ENCODE data around the gene USP37. TPM values are rescaled to one million over a fixed set of nuclear protein-coding genes. Genes with fewer than 3 reads are reported as not detected.
A peak's percentile ranks its signal among the peaks of the same experiment; 100 is the strongest.

USP37 gene
- total and polyA plus RNA-seq, 11 donors = 1.8 to 10.3 (median 5.8) TPM

GRCh38 chr2:218566296-218566695 is 1.9 kb downstream of the USP37 start:
- 78 to 92% (median 88%) methylated on average over 1 of the region's 1 CpG for WGBS, 4 donors
- Histone ChIP-seq H3K36me3 (peaks cover 0 to 37% (median 26%) of the 10 kb centered on the region in 9 donors), H3K27ac (no peak overlapping the region), H3K9me3 (no peaks in the 10 kb centered on the region), H3K27me3 (no peaks in the 10 kb centered on the region), H3K4me1 (peaks cover 8 to 40% (median 28%) of the 10 kb centered on the region in 12 donors), H3K4me3 (no peak overlapping the region)
- TF ChIP-seq POLR2A (IDR thresholded peaks at IDR 0.05) (no peak), CTCF (IDR thresholded peaks at IDR 0.05) (no peak)
- DNase-seq (no peak), ATAC-seq (no peak)
- intact Hi-C loops (cut with DNase I) = loop anchor here in 8 of 10 donors (5.0 to 10.0 kb wide), 7 partner anchors 81 to 279 kb away; partner anchors contain the start of genes BCS1L (in 3 of the 8) and ZNF142 (in 3 of the 8)

DNA sequence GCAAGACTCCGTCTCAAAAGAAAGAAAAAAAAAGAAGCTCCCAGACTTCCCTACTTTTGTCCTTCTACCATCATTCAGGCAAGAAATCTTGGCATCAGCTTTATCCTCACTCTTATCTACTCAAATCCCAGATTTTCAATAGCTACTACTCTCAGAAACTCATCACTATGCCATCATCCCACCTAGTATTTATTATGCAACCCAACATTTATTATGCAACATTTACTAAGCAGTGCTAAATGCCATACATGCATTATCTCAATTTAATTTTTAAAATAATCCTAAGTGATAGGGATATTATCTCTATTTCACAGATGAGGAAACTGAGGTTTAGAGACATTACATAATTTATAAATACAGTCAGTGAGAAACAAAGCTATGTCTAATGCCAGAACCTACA is 4.1 kb downstream of the USP37 start:
- no peaks in the 10 kb centered on the region for H3K9me3 ChIP-seq
- no peaks in the 10 kb centered on the region for H3K27me3 ChIP-seq
- no peak overlapping the region for H3K27ac ChIP-seq
- no peak overlapping the region for H3K4me3 ChIP-seq
- TF ChIP-seq CTCF (IDR thresholded peaks at IDR 0.05) = no peak
- TF ChIP-seq POLR2A (IDR thresholded peaks at IDR 0.05) = no peak
- DNase-seq (no peak), ATAC-seq (no peak)
- peaks cover 0 to 20% (median 9%) of the 10 kb centered on the region in 12 donors for H3K4me1 ChIP-seq
- 80 to 100% (median 92%) methylated on average over 1 of the region's 1 CpG for WGBS, 4 donors
- intact Hi-C loops (cut with DNase I) = loop anchor here in 2 of 10 donors (10.0 kb wide), 2 partner anchors 91 to 159 kb away; partner anchors contain the start of genes BCS1L (in 1 of the 2) and ZNF142 (in 1 of the 2)
- H3K36me3 ChIP-seq = peaks cover 0 to 60% (median 46%) of the 10 kb centered on the region in 9 donors

DNA sequence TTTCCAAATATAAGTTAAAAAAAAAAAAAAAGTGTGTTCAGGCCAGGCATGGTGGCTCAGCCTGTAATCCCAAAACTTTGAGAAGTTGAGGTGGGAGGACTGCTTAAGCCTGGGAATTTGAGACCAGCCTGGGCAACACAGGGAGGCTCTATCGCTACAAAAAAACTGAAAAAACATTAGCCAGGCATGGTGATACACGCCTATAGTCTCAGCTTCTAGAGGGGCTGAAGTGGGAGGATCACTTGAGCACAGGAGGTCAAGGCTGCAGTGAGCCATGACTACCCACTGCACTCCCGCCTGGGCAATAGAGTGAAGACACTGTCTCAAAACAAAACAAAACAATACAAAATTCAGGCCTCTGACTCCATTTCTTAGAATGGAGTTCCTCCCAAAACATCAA is 9.2 kb downstream of the USP37 start:
- TF ChIP-seq POLR2A (IDR thresholded peaks at IDR 0.05) = no peak
- TF ChIP-seq CTCF (IDR thresholded peaks at IDR 0.05) = no peak
- Histone ChIP-seq H3K4me1 (peaks cover 0 to 13% (median 0%) of the 10 kb centered on the region in 12 donors), H3K36me3 (peaks cover 0 to 97% (median 83%) of the 10 kb centered on the region in 9 donors), H3K27ac (no peak overlapping the region), H3K27me3 (no peaks in the 10 kb centered on the region), H3K4me3 (no peak overlapping the region), H3K9me3 (no peaks in the 10 kb centered on the region)
- ATAC-seq (no peak), DNase-seq (no peak)
- intact Hi-C loops (cut with DNase I) = no loop called here
- WGBS, 4 donors = 92 to 96% (median 93%) methylated on average over 3 of the region's 3 CpGs

- H3K4me3 ChIP-seq = no peak overlapping the region
- 19 to 26% (median 23%) methylated on average over 2 of the region's 2 CpGs for WGBS, 4 donors
- peak overlapping the region in 1 of 12 donors; percentile 56 for H3K27ac ChIP-seq
- H3K4me1 ChIP-seq = peaks cover 0 to 13% (median 0%) of the 10 kb centered on the region in 12 donors
- ATAC-seq (no peak), DNase-seq (no peak)
- peaks cover under 1 to 98% (median 88%) of the 10 kb centered on the region in 9 donors for H3K36me3 ChIP-seq
- intact Hi-C loops (cut with DNase I) = no loop called here
- TF ChIP-seq POLR2A (IDR thresholded peaks at IDR 0.05) (no peak), CTCF (IDR thresholded peaks at IDR 0.05) (no peak)
- H3K27me3 ChIP-seq = no peaks in the 10 kb centered on the region
- no peaks in the 10 kb centered on the region for H3K9me3 ChIP-seq
Observed at GRCh38 chr2:218557941-218558340, 10.2 kb downstream of the USP37 start.

All from heart left ventricle (tissue), 16 donors.